HEK293 (cell line): ENCODE measurements around the gene HSPG2.

ENCODE experiments used
- PATZ1 ChIP-seq: fragments of 450-650 bp; formaldehyde crosslinking; IDR thresholded peaks from 2 replicates; pipeline ENCODE4 v1.5.1; 2016; ENCODE audit warnings: missing biosample characterization, missing genetic modification characterization
- SP2 ChIP-seq: fragments of 450-650 bp; formaldehyde crosslinking; IDR thresholded peaks from 2 replicates; pipeline ENCODE4 v1.5.1; 2016; ENCODE audit warnings: missing biosample characterization, missing genetic modification characterization
- ZBTB20 ChIP-seq: fragments of 450-650 bp; formaldehyde crosslinking; IDR thresholded peaks from 2 replicates; pipeline ENCODE4 v1.5.1; 2016; ENCODE audit warnings: missing biosample characterization, missing genetic modification characterization
- ZNF585B ChIP-seq: fragments of 450-650 bp; formaldehyde crosslinking; IDR thresholded peaks from 2 replicates; pipeline ENCODE4 v1.5.1; 2016; ENCODE audit warnings: missing biosample characterization, missing genetic modification characterization
- ZSCAN30 ChIP-seq: fragments of 450-650 bp; IDR thresholded peaks from 2 replicates; pipeline ENCODE4 v1.5.1; 2018; ENCODE audit warnings: missing biosample characterization, mild to moderate bottlenecking, missing genetic modification characterization, moderate library complexity

- TF ChIP-seq ZBTB20 (no peak), ZSCAN30 (tag by site-specific recombination) (no peak), PATZ1 (tag by site-specific recombination) (no peak), SP2 (tag by site-specific recombination) (no peak), ZNF585B (no peak)
Observed at GRCh38 chr1:21955501-21956281, 18.6 kb upstream of the HSPG2 start.
